Smooth muscle cell (in vitro differentiated cells): ENCODE measurements around the gene GNB1. TPM values are rescaled to one million over a fixed set of nuclear protein-coding genes. Genes with fewer than 3 reads are reported as not detected.

ENCODE experiments used
- DNase-seq: peaks from one replicate; lab custom pipeline; 2025; ENCODE audit not compliant: unreplicated experiment; lab: John Stamatoyannopoulos, UW
- H2AFZ ChIP-seq: fragments of 200-600 bp; sonication (generic); 2 replicates; pipeline ENCODE4 v1.6.0; 2016; ENCODE audit warnings: antibody characterized with exemption, low read depth, mild to moderate bottlenecking
- H3F3A ChIP-seq: fragments of 200-600 bp; sonication (generic); 2 replicates; pipeline ENCODE4 v1.6.0; 2017; ENCODE audit warnings: antibody characterized with exemption, low read depth
- H3K27ac ChIP-seq: fragments of 200-600 bp; sonication (generic); 2 replicates; pipeline ENCODE4 v1.5.1; 2016; ENCODE audit warnings: low read depth, mild to moderate bottlenecking
- H3K27me3 ChIP-seq: fragments of 200-600 bp; sonication (generic); 2 replicates; pipeline ENCODE4 v1.6.1; 2016; ENCODE audit warnings: low read depth, mild to moderate bottlenecking
- H3K36me3 ChIP-seq: fragments of 200-600 bp; sonication (generic); 2 replicates; pipeline ENCODE4 v1.5.1; 2016; ENCODE audit warnings: low read depth
- H3K4me1 ChIP-seq: fragments of 200-600 bp; sonication (generic); 2 replicates; pipeline ENCODE4 v1.5.1; 2016; ENCODE audit warnings: low read depth
- H3K4me2 ChIP-seq: fragments of 200-600 bp; sonication (generic); 2 replicates; pipeline ENCODE4 v1.6.0; 2016; ENCODE audit warnings: mild to moderate bottlenecking
- H3K4me3 ChIP-seq: fragments of 200-600 bp; sonication (generic); 2 replicates; pipeline ENCODE4 v1.5.1; 2016; ENCODE audit warnings: mild to moderate bottlenecking
- H3K79me2 ChIP-seq: fragments of 200-600 bp; sonication (generic); 2 replicates; pipeline ENCODE4 v1.6.0; 2016; ENCODE audit warnings: low read depth, mild to moderate bottlenecking
- H3K9ac ChIP-seq: fragments of 200-600 bp; sonication (generic); 2 replicates; pipeline ENCODE4 v1.6.0; 2016; ENCODE audit warnings: low read depth
- H3K9me3 ChIP-seq: fragments of 200-600 bp; sonication (generic); replicated peaks from 2 replicates; pipeline ENCODE4 v1.5.1; 2016; ENCODE audit warnings: low read depth
- H4K20me1 ChIP-seq: fragments of 200-600 bp; sonication (generic); 2 replicates; pipeline ENCODE4 v1.6.0; 2016; ENCODE audit warnings: low read depth
- CTCF ChIP-seq: fragments of 200-600 bp; sonication (generic); IDR thresholded peaks from 2 replicates; pipeline ENCODE4 v1.5.1; 2017; ENCODE audit warnings: borderline replicate concordance, mild to moderate bottlenecking, antibody characterized with exemption; ENCODE audit not compliant: insufficient read depth, poor library complexity, severe bottlenecking
- WGBS: methylation state at CpG from one replicate; pipeline ENCODE4 v1.1.7; 2016; ENCODE audit warnings: low lambda C conversion rate; 5-methylcytosine and 5-hydroxymethylcytosine counted together
- polyA plus RNA-seq: library from polyadenylated mRNA; unstranded; fragments of >200 nt; fragmentation: Nextera tagmentation; extraction: Ambion mirVana; gene quantifications from 2 replicates; pipeline ENCODE4 v1.2.1, GENCODE V29; 2016
- total RNA-seq: library from RNA; depleted of rRNA; stranded (reverse); fragments of >200 nt; gene quantifications from 2 replicates; pipeline ENCODE4 v1.2.3, GENCODE V29; 2014

The GNB1 gene
- total and polyA plus RNA-seq, 2 experiments from 2014 or later = 208 to 293 TPM

GRCh38 chr1:1756661-1757421 is 134.0 kb downstream of the GNB1 start:
- no peak overlapping the region for H3K4me2 ChIP-seq
- no peaks in the 10 kb centered on the region for H3K4me1 ChIP-seq
- no peak overlapping the region for H2AFZ ChIP-seq
- H4K20me1 ChIP-seq = peaks cover 38% of the 10 kb centered on the region
- peaks cover 4% of the 10 kb centered on the region for H3K79me2 ChIP-seq
- H3K9ac ChIP-seq = no peak overlapping the region
- no peak overlapping the region for H3K27ac ChIP-seq
- no peak for TF ChIP-seq CTCF
- no peaks in the 10 kb centered on the region for H3K9me3 ChIP-seq
- no peaks in the 10 kb centered on the region for H3K36me3 ChIP-seq
- H3K4me3 ChIP-seq = no peak overlapping the region
- no peaks in the 10 kb centered on the region for H3F3A ChIP-seq
- no peaks in the 10 kb centered on the region for H3K27me3 ChIP-seq
- no peak for DNase-seq
- 95% methylated on average over 33 of the region's 33 CpGs for WGBS

- 98% methylated on average over 14 of the region's 15 CpGs for WGBS
- Histone ChIP-seq H3K4me1 (no peaks in the 10 kb centered on the region), H3K27me3 (no peaks in the 10 kb centered on the region), H3K9me3 (no peaks in the 10 kb centered on the region), H3K4me3 (no peak overlapping the region), H2AFZ (no peak overlapping the region), H3K9ac (no peak overlapping the region), H3K36me3 (no peaks in the 10 kb centered on the region), H3K27ac (no peak overlapping the region), H3F3A (no peaks in the 10 kb centered on the region), H3K79me2 (no peaks in the 10 kb centered on the region), H3K4me2 (no peak overlapping the region), H4K20me1 (peaks cover 32% of the 10 kb centered on the region)
- no peak for DNase-seq
- no peak for TF ChIP-seq CTCF
Measured at GRCh38 chr1:1755852-1756251, 135.0 kb downstream of the GNB1 start.

GRCh38 chr1:1755426-1755825 is 135.5 kb downstream of the GNB1 start:
- Histone ChIP-seq H3K4me1 (no peaks in the 10 kb centered on the region), H2AFZ (no peak overlapping the region), H4K20me1 (peaks cover 28% of the 10 kb centered on the region), H3K79me2 (no peaks in the 10 kb centered on the region), H3K9ac (no peak overlapping the region), H3K9me3 (no peaks in the 10 kb centered on the region), H3F3A (no peaks in the 10 kb centered on the region), H3K27me3 (no peaks in the 10 kb centered on the region), H3K4me3 (no peak overlapping the region), H3K36me3 (no peaks in the 10 kb centered on the region), H3K4me2 (no peak overlapping the region), H3K27ac (no peak overlapping the region)
- no peak for TF ChIP-seq CTCF
- WGBS = 94% methylated on average over 13 of the region's 19 CpGs
- DNase-seq = no peak
